HEK293T (cell line): Measurements from ENCODE around the gene S100B.

Experiments used
- BHLHE40 ChIP-seq: fragments of 450-650 bp; IDR thresholded peaks from 2 replicates; pipeline ENCODE4 v1.6.1; 2016; ENCODE audit warnings: mild to moderate bottlenecking, moderate library complexity, borderline replicate concordance
- FOXM1 ChIP-seq: fragments of 450-650 bp; IDR thresholded peaks from 2 replicates; pipeline ENCODE4 v1.6.1; 2017; ENCODE audit warnings: mild to moderate bottlenecking, borderline replicate concordance
- NFRKB ChIP-seq: fragments of 450-650 bp; IDR thresholded peaks from 2 replicates; pipeline ENCODE4 v1.6.1; 2016; ENCODE audit warnings: mild to moderate bottlenecking, moderate library complexity
- TARDBP ChIP-seq: fragments of 450-650 bp; IDR thresholded peaks from 2 replicates; pipeline ENCODE4 v1.6.1; 2016

DNA sequence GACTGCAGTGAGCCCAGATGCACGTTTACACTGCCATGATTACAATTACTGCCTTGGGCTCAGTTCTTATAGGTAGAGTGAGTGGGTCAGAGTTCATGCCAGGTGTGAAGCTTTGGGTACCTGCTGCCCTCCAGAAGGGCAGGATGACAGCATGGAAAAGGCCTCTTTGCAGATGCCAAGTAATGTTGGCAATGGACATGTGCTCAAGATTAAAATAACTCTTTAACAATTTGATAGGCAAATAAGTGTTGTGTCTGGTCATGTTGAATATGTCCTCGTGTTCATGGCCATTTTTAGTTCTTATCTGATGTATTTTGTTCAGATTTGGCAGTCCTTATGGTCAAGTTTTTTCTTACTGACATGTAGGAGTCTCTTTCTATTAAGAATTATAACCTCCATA, 34.8 kb downstream of the S100B start:
- TF ChIP-seq BHLHE40 (no peak), TARDBP (no peak), FOXM1 (no peak), NFRKB (no peak)
